GM12873 (cell line): ENCODE measurements around the gene GRM3.

ENCODE experiments used
- CTCF ChIP-seq: IDR thresholded peaks from 2 replicates; pipeline ENCODE4 v1.5.1; 2012; ENCODE audit warnings: low read depth, mild to moderate bottlenecking, moderate library complexity, low read length, control low read depth; ENCODE audit not compliant: insufficient read depth; ENCODE audit errors: missing control alignments

GRM3 gene

DNA sequence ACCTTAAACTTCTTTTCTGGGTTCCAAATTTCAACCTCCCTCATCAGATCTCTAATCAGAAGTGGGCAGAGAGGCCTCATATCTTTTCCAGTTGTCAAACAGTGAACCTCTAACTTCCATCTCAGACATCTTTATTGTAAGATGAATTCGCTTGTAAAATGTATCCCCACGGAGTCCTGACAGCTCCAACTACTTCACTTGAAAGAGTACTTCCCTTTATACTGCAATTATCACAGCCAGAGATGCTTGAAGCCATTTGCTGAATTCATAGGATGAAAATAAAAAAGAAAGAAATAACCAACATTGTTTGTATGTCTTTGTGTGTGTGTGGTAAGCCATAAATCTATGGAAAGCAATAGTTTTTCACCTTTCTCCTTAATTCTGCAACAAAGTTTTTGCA is 175.2 kb downstream of the GRM3 start:
- TF ChIP-seq CTCF: no peak

DNA sequence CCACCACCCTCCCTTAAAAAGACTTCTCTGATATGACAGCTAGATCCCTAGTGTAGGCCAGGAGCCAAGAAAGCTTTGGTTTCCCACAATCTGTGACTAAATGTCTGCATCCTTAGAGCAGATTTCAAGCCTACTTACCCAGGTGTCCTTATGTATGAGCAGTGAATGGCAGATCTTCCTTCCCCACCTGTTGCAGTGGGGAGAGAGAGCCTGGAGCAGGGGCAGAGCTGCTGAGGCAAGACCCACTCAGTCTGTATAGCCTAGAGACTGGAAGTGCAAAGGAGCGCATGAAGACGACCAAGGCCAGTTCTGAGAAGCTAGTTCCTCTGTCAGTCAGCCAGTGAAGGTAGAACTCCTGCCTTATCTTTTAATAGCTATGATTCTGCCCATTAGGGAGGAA is 180.1 kb downstream of the GRM3 start:
- no peak for TF ChIP-seq CTCF

DNA sequence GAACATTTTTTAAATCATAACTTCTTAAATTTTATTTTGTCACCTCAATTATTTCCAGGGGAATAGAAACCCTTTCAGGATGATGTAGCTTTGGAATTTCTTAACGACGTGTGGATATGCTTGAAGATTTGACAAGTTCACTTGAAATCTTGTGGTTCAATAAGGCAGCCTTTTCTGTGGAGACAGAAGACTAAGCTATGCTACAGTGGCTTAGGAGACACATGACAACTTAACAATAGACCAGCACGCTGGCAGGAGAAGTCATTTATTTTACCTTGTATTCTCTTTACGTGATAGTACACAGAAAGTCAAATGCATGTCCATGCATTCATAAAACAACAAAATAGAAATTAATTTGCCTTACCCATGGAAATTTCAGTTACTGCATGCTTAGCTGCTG is 181.6 kb downstream of the GRM3 start:
- TF ChIP-seq CTCF: no peak

- TF ChIP-seq CTCF: no peak
These were observed 183.2 kb downstream of the GRM3 start for GRCh38 chr7:86826948-86827347.

GRCh38 chr7:86833360-86833759 is 189.7 kb downstream of the GRM3 start:
- no peak for TF ChIP-seq CTCF

DNA sequence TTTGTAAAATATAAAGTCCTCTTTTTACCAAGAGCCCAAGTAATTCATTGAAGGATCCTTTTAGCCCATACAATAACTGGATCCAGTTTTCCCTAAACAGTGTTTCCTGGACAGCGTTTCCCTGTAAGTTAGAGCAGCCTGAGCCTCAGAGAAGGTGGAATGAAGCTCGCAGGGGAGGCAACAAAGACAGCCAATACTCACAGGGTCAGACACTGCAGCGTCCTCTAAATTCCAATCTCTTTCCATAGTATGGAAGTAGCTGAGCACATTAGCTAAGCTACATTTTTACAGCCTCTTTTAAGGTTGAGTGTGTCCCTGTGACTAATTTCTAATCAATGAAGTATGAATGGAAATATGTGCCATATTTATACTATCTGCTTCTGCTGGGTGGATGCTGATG is 193.5 kb downstream of the GRM3 start:
- TF ChIP-seq CTCF: no peak

DNA sequence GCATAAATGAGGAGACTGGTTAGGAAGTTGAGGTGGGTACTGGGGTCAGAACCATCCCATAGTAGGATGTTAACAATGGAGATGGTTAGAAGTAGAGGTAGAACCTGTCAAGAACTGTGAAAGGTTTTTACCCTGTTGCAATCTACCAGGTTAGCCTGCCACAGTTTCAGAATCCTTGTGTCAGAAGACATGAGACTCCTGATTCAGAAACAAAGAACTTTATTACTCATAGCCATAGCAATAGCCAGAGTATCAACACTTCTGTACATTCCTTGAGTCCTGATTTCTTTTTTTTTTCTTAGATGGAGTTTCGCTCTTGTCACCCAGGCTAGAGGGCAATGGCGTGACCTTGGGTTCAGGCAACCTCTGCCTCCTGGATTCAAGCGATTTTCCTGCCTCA is 200.9 kb downstream of the GRM3 start:
- no peak for TF ChIP-seq CTCF
